Activated effector memory CD4-positive, alpha-beta T cell treated with anti-CD3 and anti-CD28 coated beads, Interleukin-2, amount 50 U/mL, for 16 hours (primary cell): ENCODE measurements around the gene NDUFB2.
"Not testable (repeated sequence)": the region's sequence is repeated elsewhere in the genome, so short reads cannot be mapped to it uniquely, and the experiment has no call there.

Source experiments
- DNase-seq: peaks from one replicate; pipeline ENCODE4 v3.0.0-alpha.2; 2020

The NDUFB2 gene

GRCh38 chr7:140693849-140694248, 2.7 kb upstream of the NDUFB2 start:
- peak; percentile 60 for DNase-seq

- peak; percentile 36 for DNase-seq
Observed at GRCh38 chr7:140694592-140694991, 1.9 kb upstream of the NDUFB2 start.

GRCh38 chr7:140695381-140695780, 1.1 kb upstream of the NDUFB2 start:
- no peak for DNase-seq

GRCh38 chr7:140696024-140696679, 356 bp upstream of the NDUFB2 start:
- peak; percentile 98 for DNase-seq

- DNase-seq = no peak
Observed at GRCh38 chr7:140697447-140698143, 1.1 kb downstream of the NDUFB2 start.

- no peak for DNase-seq
Observed at GRCh38 chr7:140698477-140698876, 2.0 kb downstream of the NDUFB2 start.

- no peak for DNase-seq
Observed at GRCh38 chr7:140702774-140703173, 6.3 kb downstream of the NDUFB2 start.

- no peak for DNase-seq
Observed at GRCh38 chr7:140704205-140704604, 7.7 kb downstream of the NDUFB2 start.

GRCh38 chr7:140707132-140707531, 10.6 kb downstream of the NDUFB2 start:
- DNase-seq = no peak

GRCh38 chr7:140708764-140709163, 12.3 kb downstream of the NDUFB2 start:
- DNase-seq = not testable (repeated sequence)

- not testable (repeated sequence) for DNase-seq
Observed at GRCh38 chr7:140712392-140712791, 15.9 kb downstream of the NDUFB2 start.

GRCh38 chr7:140714331-140715040, 18.0 kb downstream of the NDUFB2 start:
- DNase-seq = no peak

GRCh38 chr7:140719721-140720120, 23.2 kb downstream of the NDUFB2 start:
- DNase-seq = no peak

GRCh38 chr7:140722254-140722653, 25.7 kb downstream of the NDUFB2 start:
- no peak for DNase-seq

- DNase-seq = peak; percentile 72
Observed at GRCh38 chr7:140723006-140723405, 26.5 kb downstream of the NDUFB2 start.

GRCh38 chr7:140723574-140723973, 27.1 kb downstream of the NDUFB2 start:
- no peak for DNase-seq

- no peak for DNase-seq
Observed at GRCh38 chr7:140724706-140725105, 28.2 kb downstream of the NDUFB2 start.

GRCh38 chr7:140726281-140726680, 29.8 kb downstream of the NDUFB2 start:
- DNase-seq = no peak

- DNase-seq = no peak
Observed at GRCh38 chr7:140732416-140732815, 35.9 kb downstream of the NDUFB2 start.

GRCh38 chr7:140734096-140734495, 37.6 kb downstream of the NDUFB2 start:
- DNase-seq = no peak

- DNase-seq = no peak
Observed at GRCh38 chr7:140734729-140735128, 38.2 kb downstream of the NDUFB2 start.

- no peak for DNase-seq
Observed at GRCh38 chr7:140738280-140738679, 41.8 kb downstream of the NDUFB2 start.

- DNase-seq = not testable (repeated sequence)
Observed at GRCh38 chr7:140743255-140743654, 46.7 kb downstream of the NDUFB2 start.

GRCh38 chr7:140744005-140744404, 47.5 kb downstream of the NDUFB2 start:
- no peak for DNase-seq
